Measurements from ENCODE around the gene QSOX1. TPM values are rescaled to one million over a fixed set of nuclear protein-coding genes. Genes with fewer than 3 reads are reported as not detected.
"Not testable (repeated sequence)": the region's sequence is repeated elsewhere in the genome, so short reads cannot be mapped to it uniquely, and the experiment has no call there.

The QSOX1 gene
- total RNA-seq, 2 donors from 2014 or later, result 254 to 280 TPM

DNA sequence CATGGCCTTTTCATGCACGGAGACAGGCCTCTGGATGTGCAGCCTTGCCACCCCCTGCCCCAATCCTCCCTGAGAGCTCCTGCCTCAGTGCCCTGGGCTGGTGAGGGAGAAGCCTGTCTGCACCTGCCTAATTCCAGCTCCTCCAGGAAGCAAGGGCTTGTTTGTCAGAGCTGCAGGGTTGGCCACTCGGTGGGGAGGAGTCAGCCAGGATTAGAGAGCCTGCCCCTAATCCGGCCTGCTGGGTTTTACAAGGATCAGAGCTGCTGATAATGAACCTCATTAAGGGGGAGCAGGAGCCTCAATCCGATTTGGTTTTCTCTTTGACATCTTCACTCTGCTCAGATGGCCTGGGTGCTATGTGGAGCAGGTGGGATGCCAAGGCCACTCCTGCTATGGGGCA, 43.5 kb downstream of the QSOX1 start:
- ATAC-seq (no peak), DNase-seq (no peak)
- intact Hi-C loops (cut with DNase I, micrococcal nuclease), result no loop called here

DNA sequence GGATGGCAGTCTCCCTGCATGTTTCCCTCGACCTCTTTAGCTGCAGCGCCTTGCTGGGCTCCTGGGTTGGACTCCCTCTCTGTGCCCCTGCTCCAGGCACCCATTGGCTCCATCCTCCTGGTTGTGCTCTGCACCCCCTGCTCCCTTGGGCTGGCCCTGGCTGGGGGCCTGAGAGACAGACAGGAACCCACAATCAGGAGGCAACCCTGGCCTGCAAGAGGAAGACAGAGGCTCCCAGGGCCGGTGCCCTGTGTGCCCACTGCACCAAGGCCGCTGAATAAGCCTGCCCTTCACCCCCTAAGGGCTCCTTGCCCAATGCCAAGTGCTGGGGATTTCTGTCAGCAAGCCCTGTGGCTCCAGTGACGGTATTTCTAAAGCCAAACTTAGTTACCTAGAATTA, 43.9 kb downstream of the QSOX1 start:
- ATAC-seq (no peak), DNase-seq (no peak)
- intact Hi-C loops (cut with DNase I, micrococcal nuclease), result no loop called here

DNA sequence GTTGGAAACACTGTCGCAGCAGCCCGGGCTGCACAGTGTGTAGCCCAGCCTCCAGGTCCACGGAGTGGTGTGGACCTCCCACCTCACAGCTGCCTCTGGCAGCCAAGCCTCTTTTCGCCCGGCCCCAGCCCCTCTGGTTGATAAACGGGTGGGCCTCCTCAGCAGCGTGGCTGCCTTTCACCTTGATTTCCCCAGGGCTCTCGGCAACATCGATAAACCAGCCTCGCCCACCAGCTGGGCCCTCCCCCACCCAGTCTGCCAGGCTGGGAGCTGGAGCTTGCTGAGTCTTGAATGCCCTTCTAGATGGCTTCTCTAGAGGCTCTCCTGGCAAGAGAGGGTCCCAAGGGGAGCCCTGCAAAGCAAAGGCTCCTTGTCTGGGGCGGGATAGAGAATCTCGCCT, 44.3 kb downstream of the QSOX1 start:
- intact Hi-C loops (cut with DNase I, micrococcal nuclease), result no loop called here
- DNase-seq (no peak), ATAC-seq (no peak)

DNA sequence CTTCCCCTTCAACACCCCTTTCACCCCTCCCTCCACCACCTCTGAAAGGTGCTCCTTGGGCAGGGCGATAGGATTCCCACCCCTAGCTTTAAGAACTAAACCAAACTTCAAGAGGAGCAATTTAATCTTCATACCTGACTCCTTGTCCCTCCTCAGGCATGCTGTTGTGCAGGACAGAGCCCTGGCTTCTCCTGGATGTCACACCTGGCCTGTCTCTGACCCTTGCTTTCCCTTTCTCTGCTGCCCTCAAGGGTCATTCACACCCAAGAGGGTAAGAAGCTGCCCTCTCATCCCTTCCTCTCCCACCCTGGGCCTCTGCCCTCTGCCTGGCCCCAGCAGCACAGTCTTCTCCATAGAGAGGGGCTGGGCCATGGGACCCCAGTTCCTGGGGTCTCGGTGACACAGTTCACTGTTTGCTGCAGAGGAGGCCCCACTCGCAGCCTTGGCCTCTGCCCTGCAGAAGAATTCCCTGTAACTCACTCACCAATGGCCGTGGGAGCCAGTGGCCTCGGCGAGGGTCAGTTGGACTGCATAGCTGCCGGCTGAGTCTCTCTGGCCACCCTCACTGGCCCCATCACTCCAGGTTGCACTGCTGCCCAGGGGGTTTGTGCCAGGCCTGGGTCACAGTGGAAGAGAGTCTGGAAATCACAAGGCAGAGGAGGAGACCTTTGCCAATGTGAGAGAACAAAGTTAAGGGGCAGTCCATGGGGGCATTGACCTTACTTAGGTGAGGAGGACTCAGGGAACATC, 47.0 kb downstream of the QSOX1 start:
- DNase-seq, result no peak
- peak; percentile 3 for ATAC-seq
- intact Hi-C loops (cut with DNase I, micrococcal nuclease), result no loop called here

DNA sequence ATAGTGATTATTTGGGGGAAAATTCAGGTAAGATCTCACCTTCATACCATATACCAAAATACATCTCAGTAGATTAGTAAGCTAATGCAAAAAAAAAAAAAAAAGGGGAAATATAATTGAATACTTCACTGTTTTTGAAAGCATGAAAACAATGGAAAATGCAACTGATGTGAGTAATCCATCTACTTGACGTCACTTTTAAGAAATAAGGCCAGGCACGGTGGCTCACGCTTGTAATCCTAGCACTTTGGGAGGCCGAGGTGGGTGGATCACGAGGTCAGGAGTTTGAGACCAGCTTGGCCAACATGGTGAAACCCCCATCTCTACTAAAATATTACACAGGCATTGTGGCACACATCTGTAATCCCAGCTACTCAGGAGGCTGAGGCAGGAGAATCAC, 47.9 kb downstream of the QSOX1 start:
- ATAC-seq; DNase-seq; intact Hi-C loops (cut with DNase I, micrococcal nuclease): not testable (repeated sequence)

DNA sequence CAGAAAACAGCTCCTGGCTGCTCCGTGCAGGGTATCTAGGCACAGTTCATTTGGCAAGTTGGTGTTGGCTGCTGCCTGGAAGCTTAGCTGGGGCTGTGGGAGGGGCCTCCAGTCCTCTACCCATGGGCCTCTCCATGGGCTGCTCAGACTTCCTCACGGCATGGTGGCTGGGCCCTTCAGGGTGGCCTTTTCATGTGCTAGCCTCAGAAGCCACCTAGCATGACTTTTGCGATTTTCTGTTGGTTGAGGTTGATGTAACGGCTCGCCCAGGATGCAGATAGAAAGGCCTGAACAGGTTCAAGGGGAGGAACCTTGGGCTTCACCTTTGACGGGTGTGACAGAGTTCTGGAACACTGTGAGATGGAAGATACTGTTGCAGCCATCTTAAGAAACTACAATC, 49.6 kb downstream of the QSOX1 start:
- ATAC-seq (no peak), DNase-seq (no peak)
- intact Hi-C loops (cut with DNase I, micrococcal nuclease), result no loop called here

DNA sequence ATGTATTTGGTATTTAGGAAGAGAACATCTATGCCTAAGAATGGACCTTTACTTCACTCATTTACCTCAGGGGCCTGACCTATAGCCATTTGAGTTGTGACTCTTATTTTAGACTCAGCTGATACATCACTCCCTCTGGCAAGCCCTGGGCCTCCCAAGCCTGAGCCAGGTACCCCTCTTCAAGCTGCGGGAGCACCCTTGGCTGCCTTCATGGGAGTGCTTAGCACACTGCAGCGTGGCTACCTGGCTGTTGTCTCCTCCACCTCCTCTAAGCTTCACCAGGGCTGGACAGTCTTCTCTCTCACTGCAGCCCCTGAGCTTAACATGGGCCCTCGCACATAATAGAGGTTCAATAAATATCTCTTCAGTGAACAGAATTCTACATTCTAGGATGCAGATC, 51.9 kb downstream of the QSOX1 start:
- intact Hi-C loops (cut with DNase I, micrococcal nuclease), result no loop called here

DNA sequence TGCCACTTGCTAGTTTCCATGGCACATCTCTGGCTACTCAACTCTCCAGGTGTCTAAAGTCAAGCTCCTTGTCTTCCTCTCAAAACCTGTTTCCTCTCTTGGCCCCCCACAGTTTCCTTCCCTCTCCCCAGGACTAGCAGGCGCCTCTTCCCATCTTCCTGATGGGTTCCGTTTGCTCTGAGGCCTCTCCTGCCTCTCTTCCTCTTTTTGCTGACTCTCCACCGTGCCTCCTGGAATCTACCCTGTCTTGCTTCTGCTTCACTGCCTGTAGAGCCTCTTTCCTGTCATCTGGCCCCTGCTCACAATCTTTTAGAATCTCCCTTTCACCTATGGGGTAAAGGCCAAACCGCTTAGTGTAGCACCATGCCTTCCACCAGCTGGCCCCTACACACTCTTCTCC, 53.6 kb downstream of the QSOX1 start:
- ATAC-seq, result no peak
- no peak for DNase-seq
- intact Hi-C loops (cut with DNase I, micrococcal nuclease), result no loop called here

More for the DNA sequence above, 51.9 kb downstream of the QSOX1 start:
- ATAC-seq (no peak), DNase-seq (no peak)

DNA sequence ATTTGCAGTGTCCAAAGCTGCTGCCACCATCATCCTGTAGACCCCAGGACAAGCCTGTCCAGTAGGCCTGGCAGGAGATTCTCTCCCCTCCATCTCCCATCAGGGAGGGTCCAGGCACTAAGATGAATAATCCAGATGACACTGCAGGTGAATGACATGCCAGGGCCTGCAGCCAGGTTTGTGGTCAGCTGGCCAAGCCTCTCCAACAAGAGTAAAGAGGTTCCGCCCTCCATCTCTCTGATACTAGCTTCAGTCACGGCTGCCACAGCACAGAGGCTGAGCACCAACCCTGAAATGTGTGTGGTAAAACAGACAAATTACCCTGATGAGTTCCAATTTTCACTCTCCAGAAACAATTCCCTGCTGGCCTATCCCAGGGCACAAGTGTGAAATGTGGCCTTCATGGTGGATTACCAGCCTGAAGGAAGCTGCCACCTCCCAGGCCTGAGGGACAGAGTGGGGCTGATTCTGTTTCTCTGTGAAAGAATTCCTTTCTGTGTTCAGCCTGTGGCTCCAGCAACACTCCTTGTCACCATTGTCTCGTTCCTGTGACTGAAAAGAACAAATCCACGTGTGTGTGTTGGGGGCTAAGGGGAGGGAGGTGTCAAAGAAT, 55.4 kb downstream of the QSOX1 start:
- ATAC-seq (no peak), DNase-seq (no peak)
- intact Hi-C loops (cut with DNase I, micrococcal nuclease), result no loop called here

DNA sequence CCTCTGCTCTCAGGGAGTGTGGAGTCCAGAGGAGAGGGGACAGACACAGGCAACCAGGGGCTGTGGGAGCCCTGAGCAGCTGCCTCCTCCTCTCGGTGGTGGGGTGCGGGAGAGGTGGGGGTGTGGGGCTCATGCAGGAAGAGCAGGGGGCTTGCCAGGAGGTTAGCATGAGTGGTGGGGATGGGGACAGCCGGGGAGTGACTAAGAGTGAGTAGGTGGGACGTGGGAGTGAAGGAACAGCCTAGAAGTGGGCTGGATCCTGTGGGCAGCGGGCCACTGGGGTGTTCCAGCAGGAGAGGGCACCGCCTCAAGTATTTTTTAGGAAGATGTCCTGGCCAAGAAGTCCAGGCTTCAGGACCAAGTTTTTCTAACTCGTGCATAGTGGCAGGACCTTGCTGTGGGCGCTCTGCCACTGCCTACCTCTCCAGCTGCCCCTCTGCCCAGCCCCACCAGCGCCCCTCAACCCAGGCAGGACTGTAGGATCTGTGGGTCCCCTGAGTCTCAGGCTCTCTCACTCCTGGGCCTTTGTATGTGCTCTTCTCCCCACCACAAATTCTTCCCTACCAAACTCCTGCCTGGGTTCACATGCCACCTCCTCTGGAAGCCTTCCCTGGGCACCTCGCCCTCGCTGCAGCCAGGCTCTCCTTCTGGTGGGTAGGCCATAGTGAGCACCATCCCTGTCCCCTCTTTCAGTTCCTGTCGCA, 56.6 kb downstream of the QSOX1 start:
- intact Hi-C loops (cut with DNase I, micrococcal nuclease), result no loop called here
- ATAC-seq (no peak), DNase-seq (no peak)

DNA sequence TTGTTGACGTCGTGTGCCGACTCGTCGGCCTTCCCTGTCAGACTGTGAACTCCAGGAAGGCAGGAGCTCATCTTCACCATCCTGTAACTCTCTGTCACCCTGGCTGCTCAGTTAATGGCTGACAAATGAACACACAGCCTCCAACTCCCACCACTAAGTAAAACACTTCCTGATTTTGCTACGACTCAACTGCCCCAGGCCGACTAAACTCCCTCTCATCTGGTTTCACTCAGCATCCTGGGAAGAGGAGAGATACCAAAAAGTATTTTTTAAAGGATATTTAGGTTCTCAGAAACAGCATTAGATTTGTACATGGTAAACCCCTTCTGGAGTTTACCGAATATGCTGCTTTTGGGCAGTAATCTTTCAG, 57.2 kb downstream of the QSOX1 start:
- no peak for ATAC-seq
- DNase-seq, result no peak
- intact Hi-C loops (cut with DNase I, micrococcal nuclease), result no loop called here

DNA sequence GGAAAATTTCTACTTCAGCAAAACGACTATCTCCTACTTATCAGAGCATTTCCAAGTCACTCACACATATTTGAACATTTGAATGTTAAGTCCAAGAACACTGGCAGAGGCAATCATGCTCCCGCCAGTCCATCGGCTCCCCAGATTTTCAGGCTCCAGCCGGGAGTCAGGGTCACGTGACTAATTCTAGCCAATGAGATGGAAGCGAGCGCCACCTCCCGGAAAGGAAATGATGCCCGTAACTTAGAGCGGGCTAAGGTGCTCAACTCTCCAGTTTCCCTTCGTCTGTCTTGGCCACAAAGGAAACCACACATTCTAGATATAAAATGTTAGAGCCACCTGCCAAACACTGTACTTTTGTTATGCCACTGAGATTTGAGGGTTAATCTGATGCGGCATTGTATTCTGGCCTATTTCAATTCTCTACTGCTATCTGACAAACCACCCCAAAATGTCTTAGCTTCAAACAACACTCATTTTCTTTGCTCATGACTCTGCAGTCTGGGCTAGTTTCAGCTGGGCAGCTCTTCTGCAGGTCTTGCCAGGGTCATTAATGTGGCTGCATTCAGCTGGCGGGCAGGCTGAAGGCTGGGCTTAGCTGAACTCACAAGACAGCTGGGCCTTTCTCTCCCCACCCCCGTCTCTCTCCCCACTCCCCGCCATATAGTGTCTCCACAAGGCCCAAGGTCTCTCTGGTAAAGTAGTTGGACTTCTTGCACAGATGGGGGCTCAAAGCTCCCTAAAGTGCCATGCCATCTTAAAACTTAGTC, 58.9 kb downstream of the QSOX1 start:
- intact Hi-C loops (cut with DNase I, micrococcal nuclease), result no loop called here
- ATAC-seq, result no peak
- no peak for DNase-seq

DNA sequence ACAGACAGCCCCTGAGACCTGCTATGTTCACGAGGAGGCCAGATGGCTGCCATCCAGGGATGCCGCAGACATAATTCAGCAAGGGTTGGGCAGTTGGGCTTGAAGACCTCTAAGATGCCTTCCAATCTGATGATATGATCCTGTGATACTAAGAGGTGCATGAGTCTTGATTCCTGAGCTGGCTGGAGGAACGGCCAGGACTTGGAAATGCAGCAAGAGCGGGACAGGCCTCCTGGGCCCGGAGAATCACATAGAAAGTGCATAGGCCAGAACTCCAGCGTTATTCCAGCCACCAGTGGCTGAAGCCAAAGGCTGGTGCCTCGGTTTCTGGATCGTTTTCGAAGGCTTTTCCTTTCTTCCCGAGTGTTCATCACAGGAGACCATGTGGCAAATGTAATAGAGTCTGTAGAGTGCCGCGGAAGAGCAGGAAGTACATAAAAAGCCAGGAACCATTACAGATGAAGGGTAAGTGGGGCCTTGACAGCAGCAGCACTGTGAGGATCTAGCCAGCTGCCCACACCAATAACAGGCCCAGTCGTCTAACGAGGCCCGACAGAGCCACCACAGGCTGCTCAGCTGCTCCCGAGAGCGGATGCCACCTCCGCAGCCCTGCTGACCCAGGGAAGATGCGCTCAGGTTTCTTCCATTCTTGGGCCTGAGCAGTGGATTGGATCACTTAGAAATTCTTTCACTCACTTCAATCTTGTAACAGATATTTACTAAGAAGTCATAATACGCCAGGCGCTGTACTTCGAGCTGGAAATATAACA, 61.4 kb downstream of the QSOX1 start:
- DNase-seq, result peak in 1 of 2 donors; percentile 5
- intact Hi-C loops (cut with DNase I, micrococcal nuclease), result no loop called here
- no peak for ATAC-seq

DNA sequence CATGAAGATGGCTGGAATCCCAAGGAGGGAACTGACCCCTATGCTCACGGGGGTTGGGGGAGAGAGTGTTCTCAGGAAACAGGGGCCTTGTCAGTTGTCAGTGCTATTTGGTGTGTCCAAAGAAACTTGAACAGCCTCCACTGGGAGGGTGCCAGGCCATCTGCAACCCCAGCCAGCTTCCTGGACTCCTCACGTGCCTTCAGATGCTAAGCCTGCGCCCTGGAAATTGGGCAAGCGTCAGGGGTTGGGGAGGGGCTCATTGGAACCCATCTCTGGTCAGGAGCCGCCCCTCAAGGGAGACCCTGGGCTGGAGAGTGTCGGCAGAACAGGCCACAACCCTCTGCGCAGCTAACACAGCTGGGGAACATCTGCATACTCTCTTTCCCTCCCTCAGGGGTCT, 62.3 kb downstream of the QSOX1 start:
- intact Hi-C loops (cut with DNase I, micrococcal nuclease), result no loop called here
- DNase-seq (peak in 1 of 2 donors; percentile 5), ATAC-seq (no peak)

DNA sequence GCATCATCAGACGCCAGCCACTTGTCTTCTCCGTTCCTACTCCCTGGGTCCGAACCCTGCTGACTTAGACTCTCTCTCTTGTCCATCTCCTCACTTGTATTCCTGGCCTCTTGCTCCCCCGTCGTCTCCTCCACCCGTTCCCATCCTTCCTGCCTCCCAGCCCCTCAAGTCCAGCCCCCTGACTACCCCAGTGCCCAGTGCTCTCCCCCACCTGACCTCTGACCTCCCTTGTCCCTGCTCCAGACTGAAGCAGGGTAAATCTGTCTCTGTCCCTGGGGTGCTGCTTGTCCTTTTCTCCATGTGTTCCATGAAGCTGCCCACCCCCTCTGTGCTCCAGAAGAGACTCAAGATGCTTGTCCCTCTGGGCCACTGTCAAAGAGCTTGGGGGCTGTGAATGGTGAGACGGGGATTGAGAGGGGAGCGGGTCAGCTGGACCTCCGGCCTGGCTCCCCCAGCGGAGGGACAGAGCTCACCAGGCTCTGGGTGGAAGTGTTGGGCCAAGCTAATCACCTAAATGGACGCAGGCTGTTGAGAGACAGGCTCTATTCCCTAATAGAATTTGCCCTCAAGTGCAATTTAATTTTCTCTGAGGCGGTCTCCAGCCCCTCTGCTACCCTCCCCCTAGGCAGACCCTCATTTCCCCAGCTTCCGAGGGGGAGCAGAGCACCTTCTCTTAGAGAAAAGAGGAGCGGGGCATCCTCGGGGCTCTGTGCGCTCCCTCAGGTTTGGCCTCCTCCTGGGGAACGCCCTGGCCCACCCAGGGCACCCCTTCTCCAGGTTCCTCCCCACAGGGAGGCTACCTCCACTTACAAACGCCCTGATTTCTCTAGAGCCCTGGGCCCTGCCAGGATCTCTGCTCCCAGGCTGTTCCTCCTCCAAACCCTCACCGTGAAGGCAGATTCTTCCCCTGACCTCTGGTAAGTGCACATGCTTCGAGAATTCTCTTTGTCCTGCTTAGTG, 64.4 kb downstream of the QSOX1 start:
- ATAC-seq (no peak), DNase-seq (peak in 1 of 2 donors; percentile 6)
- intact Hi-C loops (cut with DNase I, micrococcal nuclease), result no loop called here

DNA sequence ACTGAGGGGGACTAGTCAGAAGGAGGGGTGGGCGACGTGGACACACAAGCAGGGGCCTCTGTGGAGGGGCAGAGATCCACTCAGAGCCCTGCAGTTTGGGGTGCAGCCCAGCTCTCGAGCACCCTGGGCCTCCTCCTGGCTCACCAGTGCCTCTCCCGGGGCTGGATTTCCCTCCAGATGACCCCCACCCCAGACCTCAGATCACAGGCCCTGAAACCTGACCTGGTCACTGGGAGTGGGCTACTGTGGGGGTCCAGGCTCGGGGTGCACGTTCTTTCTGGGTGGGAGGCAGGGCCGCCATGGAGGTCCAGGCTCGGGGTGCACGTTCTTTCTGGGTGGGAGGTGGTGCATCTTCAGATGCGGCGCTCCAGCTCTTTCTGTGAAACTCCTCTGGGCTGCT, 65.1 kb downstream of the QSOX1 start:
- ATAC-seq (no peak), DNase-seq (peak in 1 of 2 donors; percentile 2)
- intact Hi-C loops (cut with DNase I, micrococcal nuclease), result no loop called here

DNA sequence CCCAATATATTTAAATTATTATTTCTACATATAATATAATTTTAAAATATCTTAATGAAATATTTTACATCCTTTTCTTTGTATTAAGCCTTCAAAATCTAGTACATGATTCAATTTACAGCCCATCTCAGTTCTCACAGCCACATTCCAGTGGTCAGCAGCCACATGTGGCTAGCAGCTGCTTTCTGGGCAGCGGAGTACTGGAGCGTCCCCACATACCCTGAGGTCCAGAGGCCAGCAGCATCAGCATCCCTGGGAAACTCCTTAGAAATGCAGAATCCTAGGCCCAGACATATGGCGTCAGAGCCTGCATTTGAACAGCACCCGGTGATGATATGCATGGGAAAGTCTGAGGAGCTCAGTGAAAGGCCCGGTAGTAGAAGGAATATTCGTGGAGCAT, 66.8 kb downstream of the QSOX1 start:
- no peak for ATAC-seq
- intact Hi-C loops (cut with DNase I, micrococcal nuclease), result no loop called here
- peak in 1 of 2 donors; percentile 5 for DNase-seq

DNA sequence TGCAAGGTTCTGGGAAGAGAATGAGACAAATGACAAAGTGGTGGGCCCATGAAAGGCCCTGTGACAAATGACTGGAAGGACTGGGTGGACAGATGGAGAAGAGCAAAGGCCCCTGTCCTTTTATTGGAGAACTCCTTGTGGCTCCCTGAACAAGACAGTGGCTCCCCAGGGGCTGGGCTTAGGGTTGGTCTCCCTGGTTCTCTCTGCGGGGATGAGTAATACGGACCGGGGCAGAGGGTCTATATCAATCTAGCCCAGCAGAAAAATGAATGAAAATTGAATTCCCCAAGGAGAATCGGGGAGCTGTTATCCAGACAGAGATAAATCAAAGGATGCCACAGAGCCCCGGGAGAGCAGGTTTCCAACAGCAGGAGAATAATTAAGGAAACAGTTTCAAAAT, 70.2 kb downstream of the QSOX1 start:
- intact Hi-C loops (cut with DNase I, micrococcal nuclease), result no loop called here
- ATAC-seq (no peak), DNase-seq (peak in 1 of 2 donors; percentile 0)

Data from left colon (tissue), 2 donors.